ENCODE measurements around the gene CD5L.

CD5L gene

GRCh38 chr1:157829210-157829609 is 12.4 kb downstream of the CD5L start:
- no peaks in the 10 kb centered on the region for H3K27me3 ChIP-seq (ENCODE audit: insufficient read depth, poor library complexity, severe bottlenecking)
- no peak for TF ChIP-seq GABPA (IDR thresholded peaks at IDR 0.05; ENCODE audit: low read depth)
- H3K27ac ChIP-seq (replicated peaks), result no peak overlapping the region
- H3K4me3 ChIP-seq (replicated peaks; ENCODE audit: insufficient read depth, low read length), result no peak overlapping the region
- no peak for DNase-seq (ENCODE audit: low read depth in 1 of 2, low spot score in 1 of 2)

GRCh38 chr1:157820299-157820698 is 21.3 kb downstream of the CD5L start:
- DNase-seq (ENCODE audit: low read depth in 1 of 2, low spot score in 1 of 2), result no peak
- Histone ChIP-seq H3K27me3 (ENCODE audit: insufficient read depth, poor library complexity, severe bottlenecking) (no peaks in the 10 kb centered on the region), H3K4me3 (replicated peaks; ENCODE audit: insufficient read depth, low read length) (no peak overlapping the region), H3K27ac (replicated peaks) (no peak overlapping the region)
- TF ChIP-seq POLR2AphosphoS5 (IDR thresholded peaks at IDR 0.05; ENCODE audit: low read depth) (no peak), REST (IDR thresholded peaks at IDR 0.05; ENCODE audit: insufficient replicate concordance, low read depth) (no peak), GABPA (IDR thresholded peaks at IDR 0.05; ENCODE audit: low read depth) (no peak), SPI1 (IDR thresholded peaks at IDR 0.05; ENCODE audit: borderline replicate concordance, low read depth) (no peak)
- TF ChIP-seq, protein P1, sequence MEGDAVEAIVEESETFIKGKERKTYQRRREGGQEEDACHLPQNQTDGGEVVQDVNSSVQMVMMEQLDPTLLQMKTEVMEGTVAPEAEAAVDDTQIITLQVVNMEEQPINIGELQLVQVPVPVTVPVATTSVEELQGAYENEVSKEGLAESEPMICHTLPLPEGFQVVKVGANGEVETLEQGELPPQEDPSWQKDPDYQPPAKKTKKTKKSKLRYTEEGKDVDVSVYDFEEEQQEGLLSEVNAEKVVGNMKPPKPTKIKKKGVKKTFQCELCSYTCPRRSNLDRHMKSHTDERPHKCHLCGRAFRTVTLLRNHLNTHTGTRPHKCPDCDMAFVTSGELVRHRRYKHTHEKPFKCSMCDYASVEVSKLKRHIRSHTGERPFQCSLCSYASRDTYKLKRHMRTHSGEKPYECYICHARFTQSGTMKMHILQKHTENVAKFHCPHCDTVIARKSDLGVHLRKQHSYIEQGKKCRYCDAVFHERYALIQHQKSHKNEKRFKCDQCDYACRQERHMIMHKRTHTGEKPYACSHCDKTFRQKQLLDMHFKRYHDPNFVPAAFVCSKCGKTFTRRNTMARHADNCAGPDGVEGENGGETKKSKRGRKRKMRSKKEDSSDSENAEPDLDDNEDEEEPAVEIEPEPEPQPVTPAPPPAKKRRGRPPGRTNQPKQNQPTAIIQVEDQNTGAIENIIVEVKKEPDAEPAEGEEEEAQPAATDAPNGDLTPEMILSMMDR (IDR thresholded peaks at IDR 0.05; ENCODE audit: insufficient read depth, low read length), result no peak

- no peak within 1 kb of the TSS for H3K4me3 ChIP-seq (replicated peaks; ENCODE audit: insufficient read depth, low read length)
- H3K27me3 ChIP-seq (ENCODE audit: insufficient read depth, poor library complexity, severe bottlenecking), result no peaks in the 10 kb centered on the region
- H3K27ac ChIP-seq (replicated peaks), result peak within 1 kb of the TSS; percentile 77
- TF ChIP-seq GABPA (IDR thresholded peaks at IDR 0.05; ENCODE audit: low read depth) (no peak), SPI1 (IDR thresholded peaks at IDR 0.05; ENCODE audit: borderline replicate concordance, low read depth) (peak; percentile 43; the same call in 1 of the 2 replicates), POLR2AphosphoS5 (IDR thresholded peaks at IDR 0.05; ENCODE audit: low read depth) (no peak), REST (IDR thresholded peaks at IDR 0.05; ENCODE audit: insufficient replicate concordance, low read depth) (no peak)
- TF ChIP-seq, protein P1 (IDR thresholded peaks at IDR 0.05; ENCODE audit: insufficient read depth, low read length), result no peak
- peak; percentile 51 to 78 for DNase-seq (ENCODE audit: low read depth in 1 of 2, low spot score in 1 of 2)
Measured at GRCh38 chr1:157819896-157820295, 21.7 kb downstream of the CD5L start, which contains the start of gene FCRL1. Gene FCRL1 (minus strand): TSS chr1:157820120. CDS start chr1:157820037, 83 bp downstream.

- no peak for TF ChIP-seq REST (IDR thresholded peaks at IDR 0.05; ENCODE audit: insufficient replicate concordance, low read depth)
- TF ChIP-seq SPI1 (IDR thresholded peaks at IDR 0.05; ENCODE audit: borderline replicate concordance, low read depth), result no peak
- TF ChIP-seq GABPA (IDR thresholded peaks at IDR 0.05; ENCODE audit: low read depth), result no peak
- no peak for TF ChIP-seq POLR2AphosphoS5 (IDR thresholded peaks at IDR 0.05; ENCODE audit: low read depth)
- TF ChIP-seq, protein P1 (IDR thresholded peaks at IDR 0.05; ENCODE audit: insufficient read depth, low read length), result no peak
- no peak overlapping the region for H3K4me3 ChIP-seq (replicated peaks; ENCODE audit: insufficient read depth, low read length)
- H3K27ac ChIP-seq (replicated peaks), result peak overlapping the region; percentile 77
- no peaks in the 10 kb centered on the region for H3K27me3 ChIP-seq (ENCODE audit: insufficient read depth, poor library complexity, severe bottlenecking)
- no peak for DNase-seq (ENCODE audit: low read depth in 1 of 2, low spot score in 1 of 2)
Measured at GRCh38 chr1:157819215-157819614, 22.4 kb downstream of the CD5L start.
